SU-DHL-6 (cell line): Measurements from ENCODE around the gene PID1.

Experiments used
- CTCF ChIP-seq: fragments of 200-600 bp; sonication (generic); IDR thresholded peaks from one replicate; pipeline ENCODE4 v1.5.1; 2017; ENCODE audit warnings: antibody characterized with exemption, mild to moderate bottlenecking, low read length, moderate library complexity; ENCODE audit not compliant: insufficient read depth, poor library complexity, severe bottlenecking
- EZH2phosphoT487 ChIP-seq: fragments of 200-600 bp; sonication (generic), shearing (Covaris generic); conservative IDR thresholded peaks from 2 replicates; pipeline ENCODE4 v1.6.1; 2018; ENCODE audit warnings: mild to moderate bottlenecking, antibody characterized with exemption, low read length, moderate library complexity, mixed read lengths

DNA sequence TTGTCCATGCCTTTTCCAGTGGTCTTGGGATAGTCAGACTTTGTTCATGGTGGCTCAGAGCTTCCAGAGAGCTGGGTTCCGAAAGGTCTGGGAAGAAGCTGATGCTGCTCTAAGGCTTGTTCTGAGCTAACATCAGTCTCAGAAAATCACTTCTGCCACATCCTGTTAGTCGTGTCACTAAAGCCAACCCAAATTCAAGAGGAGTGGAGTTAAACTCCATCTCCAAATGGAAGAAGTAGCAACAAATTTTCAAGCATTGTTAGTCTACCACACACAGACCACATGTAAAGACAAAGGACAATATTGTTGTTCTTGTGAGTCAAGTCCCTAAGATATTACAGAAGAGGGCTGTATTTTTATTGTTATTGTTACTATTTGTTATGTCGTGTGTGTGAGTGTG, 77.8 kb downstream of the PID1 start:
- TF ChIP-seq CTCF (no peak), EZH2phosphoT487 (no peak)
